Prostate gland (tissue), 2 donors: ENCODE measurements around the gene BIN1. TPM values are rescaled to one million over a fixed set of nuclear protein-coding genes. Genes with fewer than 3 reads are reported as not detected.

Experiments used
- DNase-seq: peaks from one replicate; pipeline ENCODE4 v3.0.0-alpha.2; 2019; ENCODE audit warnings: low spot score
- H3K27ac ChIP-seq, 2 donors: fragments of 200-600 bp; sonication (generic); 2 replicates each; pipeline ENCODE4 v1.5.1; 2017 to 2019
- H3K27me3 ChIP-seq: fragments of 200-600 bp; sonication (generic); replicated peaks from 2 replicates; pipeline ENCODE4 v1.5.1; 2019; ENCODE audit not compliant: insufficient read depth
- H3K36me3 ChIP-seq, 2 donors: fragments of 200-600 bp; sonication (generic); 1 replicate in 1 of 2; 2 replicates in 1 of 2; pipeline versions ENCODE4 v1.5.1 to v1.8.1; 2017 to 2019
- H3K4me1 ChIP-seq: fragments of 200-600 bp; sonication (generic); replicated peaks from 2 replicates; pipeline ENCODE4 v1.5.1; 2019
- H3K4me3 ChIP-seq, 2 donors: fragments of 200-600 bp; sonication (generic); 2 replicates each; pipeline ENCODE4 v1.5.1; 2017 to 2019
- H3K9me3 ChIP-seq: fragments of 200-600 bp; sonication (generic); 2 replicates; pipeline ENCODE4 v1.5.1; 2017
- CTCF ChIP-seq, 4 experiments: fragments of 200-600 bp in 2 of 4; fragments of 450-650 bp in 2 of 4; sonication (generic) in 2 of 4; IDR thresholded peaks; 1 replicate in 3 of 4; 2 replicates in 1 of 4; pipeline ENCODE4 v1.5.1; 2016 to 2019; ENCODE audit warnings: antibody characterized with exemption in 4 of 4, mild to moderate bottlenecking in 2 of 4, moderate library complexity in 2 of 4
- POLR2A ChIP-seq: fragments of 450-650 bp; IDR thresholded peaks from one replicate; pipeline ENCODE4 v1.6.1; 2016; ENCODE audit warnings: antibody characterized with exemption, mild to moderate bottlenecking
- POLR2AphosphoS5 ChIP-seq: sonication (generic); formaldehyde crosslinking; IDR thresholded peaks from one replicate; pipeline ENCODE4 v1.6.1; 2017; ENCODE audit warnings: antibody characterized with exemption
- WGBS: methylation state at CpG from one replicate; pipeline ENCODE4 v1.1.5; 2018; 5-methylcytosine and 5-hydroxymethylcytosine counted together
- intact Hi-C: fragments of 100-400 bp; cut with DNase I; formaldehyde crosslinking; loops from one replicate; pipeline ENCODE4 v1.14.2; 2022
- total RNA-seq, 2 donors: library from RNA; depleted of rRNA; stranded (reverse); fragments of >200 nt; gene quantifications; one replicate each; pipeline ENCODE4 v1.1.0, GENCODE V29; 2016

BIN1 gene
- total RNA-seq, 2 donors from 2014 or later = 65.6 to 70.1 TPM

DNA sequence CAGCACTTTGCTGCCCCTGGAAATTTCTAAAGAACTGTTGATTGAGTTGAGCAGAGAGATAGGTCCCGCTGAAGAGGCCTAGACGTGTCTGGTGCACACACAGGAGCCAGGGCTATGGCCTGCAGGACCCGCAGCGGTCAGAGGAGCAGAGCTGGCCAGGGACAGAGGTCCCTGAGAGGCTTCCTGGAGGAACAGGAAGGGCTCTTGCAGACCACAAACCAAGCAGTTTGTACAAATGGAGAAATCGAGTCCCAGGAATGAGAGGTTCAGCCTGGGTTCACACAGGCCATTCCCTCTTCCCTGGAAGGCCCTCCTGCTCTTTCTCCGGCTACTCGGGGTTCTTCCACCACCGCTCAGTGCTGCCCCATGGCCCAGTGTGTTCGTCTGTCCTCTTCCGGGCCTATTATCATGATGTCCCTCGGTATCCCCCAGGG, 1.2 kb upstream of the BIN1 start:
- no peak for DNase-seq
- intact Hi-C loops = loop anchor here (5.0 to 10.0 kb wide), 2 partner anchors 69 to 297 kb away; no protein-coding TSS in a partner anchor
- peak overlapping the region in 1 of 2 donors; percentile 66 for H3K4me3 ChIP-seq

GRCh38 chr2:127107622-127107999, 657 bp upstream of the BIN1 start:
- Histone ChIP-seq H3K27ac (peak overlapping the region; percentile 85 to 90), H3K27me3 (no peaks in the 10 kb centered on the region), H3K9me3 (no peaks in the 10 kb centered on the region), H3K4me3 (peak overlapping the region; percentile 66 to 90), H3K36me3 (no peaks in the 10 kb centered on the region), H3K4me1 (no peaks in the 10 kb centered on the region)
- intact Hi-C loops = loop anchor here (2.0 to 10.0 kb wide), 3 partner anchors 43 to 297 kb away; no protein-coding TSS in a partner anchor
- WGBS = 4% methylated on average over 17 of the region's 17 CpGs
- DNase-seq = no peak
- TF ChIP-seq CTCF (IDR thresholded peaks at IDR 0.05) (peak in 2 of 4 experiments; percentile 22 to 29), POLR2AphosphoS5 (no peak)

More for the DNA sequence above, 1.2 kb upstream of the BIN1 start:
- Histone ChIP-seq H3K4me1 (no peaks in the 10 kb centered on the region), H3K27ac (peak overlapping the region; percentile 85 to 90), H3K9me3 (no peaks in the 10 kb centered on the region), H3K27me3 (no peaks in the 10 kb centered on the region), H3K36me3 (no peaks in the 10 kb centered on the region)
- no peak for TF ChIP-seq POLR2A
- TF ChIP-seq CTCF (IDR thresholded peaks at IDR 0.05) = no peak
- TF ChIP-seq POLR2AphosphoS5 = no peak
- 92% methylated on average over 11 of the region's 11 CpGs for WGBS

GRCh38 chr2:127106457-127106990, 430 bp downstream of the BIN1 start:
- H3K27me3 ChIP-seq = no peaks in the 10 kb centered on the region
- no peak for TF ChIP-seq CTCF (IDR thresholded peaks at IDR 0.05)
- TF ChIP-seq POLR2AphosphoS5 = no peak
- no peak for TF ChIP-seq POLR2A
- DNase-seq = no peak
- H3K27ac ChIP-seq = peak overlapping the region; percentile 85 to 90
- H3K36me3 ChIP-seq = no peaks in the 10 kb centered on the region
- 0% methylated on average over 32 of the region's 45 CpGs for WGBS
- no peaks in the 10 kb centered on the region for H3K9me3 ChIP-seq
- no peaks in the 10 kb centered on the region for H3K4me1 ChIP-seq
- intact Hi-C loops = loop anchor here (2.0 to 10.0 kb wide), 3 partner anchors 42 to 298 kb away; no protein-coding TSS in a partner anchor
- peak overlapping the region; percentile 66 to 90 for H3K4me3 ChIP-seq

GRCh38 chr2:127105656-127106456, 1.1 kb downstream of the BIN1 start:
- intact Hi-C loops = loop anchor here (2.0 to 10.0 kb wide), 3 partner anchors 41 to 299 kb away; no protein-coding TSS in a partner anchor
- no peak for TF ChIP-seq CTCF (IDR thresholded peaks at IDR 0.05)
- TF ChIP-seq POLR2A = no peak
- no peak for TF ChIP-seq POLR2AphosphoS5
- no peak for DNase-seq
- Histone ChIP-seq H3K4me1 (peaks cover 1% of the 10 kb centered on the region), H3K9me3 (no peaks in the 10 kb centered on the region), H3K4me3 (peak overlapping the region; percentile 66 to 90), H3K27ac (peak overlapping the region; percentile 85 to 90), H3K36me3 (no peaks in the 10 kb centered on the region), H3K27me3 (no peaks in the 10 kb centered on the region)
- under 1% methylated on average over 44 of the region's 51 CpGs for WGBS
